ENCODE data around the gene CYP17A1. TPM values are rescaled to one million over a fixed set of nuclear protein-coding genes. Genes with fewer than 3 reads are reported as not detected.

CYP17A1 gene
- total RNA-seq, 1 experiment from 2014 or later = 2.1 TPM

DNA sequence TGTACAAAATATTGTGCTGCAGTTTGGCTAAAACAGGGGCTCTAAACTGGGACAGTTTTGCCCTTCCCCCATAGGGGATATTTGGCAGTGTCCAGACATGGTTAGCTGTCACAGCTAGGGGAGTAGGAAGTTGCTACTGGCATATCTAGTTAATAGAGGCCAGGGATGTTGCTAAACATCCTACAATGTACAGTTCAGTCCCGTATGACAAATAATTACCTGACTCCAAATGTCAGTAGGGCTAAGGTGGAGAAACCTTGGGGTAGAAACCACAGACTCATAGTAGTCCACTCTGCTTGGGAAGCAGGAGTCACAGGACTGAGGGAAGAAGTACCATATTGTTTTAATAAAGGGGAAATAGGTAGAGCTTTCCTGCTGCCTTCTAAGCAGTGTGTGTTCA, 53.6 kb downstream of the CYP17A1 start:
- Histone ChIP-seq H3K36me3 (ENCODE audit: control insufficient read depth, insufficient read depth, low read length) (no peaks in the 10 kb centered on the region), H3K4me3 (ENCODE audit: low read depth in 2 of 2, low read length in 2 of 2) (no peak overlapping the region), H3K4me1 (ENCODE audit: control insufficient read depth, insufficient read depth, low read length) (peaks cover 65% of the 10 kb centered on the region), H3K27ac (ENCODE audit: low read length) (peak overlapping the region; percentile 80), H3K9me3 (ENCODE audit: control insufficient read depth, insufficient read depth, low read depth, low read length) (no peaks in the 10 kb centered on the region), H3K27me3 (ENCODE audit: control insufficient read depth, insufficient read depth, low read length) (no peaks in the 10 kb centered on the region)
- DNase-seq (ENCODE audit: low read depth, low spot score) (no peak), ATAC-seq (peak; percentile 43)
- POLR2A ChIA-PET = no interaction called here
- intact Hi-C loops (cut with micrococcal nuclease; ENCODE audit: unreplicated experiment) = no loop called here
- BruUV-seq (replicated peaks) = no TSS peak
- CTCF ChIA-PET = no interaction called here
- no peak for TF ChIP-seq TCF7L2 (IDR thresholded peaks at IDR 0.05; ENCODE audit: low read depth, low read length)
- TF ChIP-seq, protein P1, sequence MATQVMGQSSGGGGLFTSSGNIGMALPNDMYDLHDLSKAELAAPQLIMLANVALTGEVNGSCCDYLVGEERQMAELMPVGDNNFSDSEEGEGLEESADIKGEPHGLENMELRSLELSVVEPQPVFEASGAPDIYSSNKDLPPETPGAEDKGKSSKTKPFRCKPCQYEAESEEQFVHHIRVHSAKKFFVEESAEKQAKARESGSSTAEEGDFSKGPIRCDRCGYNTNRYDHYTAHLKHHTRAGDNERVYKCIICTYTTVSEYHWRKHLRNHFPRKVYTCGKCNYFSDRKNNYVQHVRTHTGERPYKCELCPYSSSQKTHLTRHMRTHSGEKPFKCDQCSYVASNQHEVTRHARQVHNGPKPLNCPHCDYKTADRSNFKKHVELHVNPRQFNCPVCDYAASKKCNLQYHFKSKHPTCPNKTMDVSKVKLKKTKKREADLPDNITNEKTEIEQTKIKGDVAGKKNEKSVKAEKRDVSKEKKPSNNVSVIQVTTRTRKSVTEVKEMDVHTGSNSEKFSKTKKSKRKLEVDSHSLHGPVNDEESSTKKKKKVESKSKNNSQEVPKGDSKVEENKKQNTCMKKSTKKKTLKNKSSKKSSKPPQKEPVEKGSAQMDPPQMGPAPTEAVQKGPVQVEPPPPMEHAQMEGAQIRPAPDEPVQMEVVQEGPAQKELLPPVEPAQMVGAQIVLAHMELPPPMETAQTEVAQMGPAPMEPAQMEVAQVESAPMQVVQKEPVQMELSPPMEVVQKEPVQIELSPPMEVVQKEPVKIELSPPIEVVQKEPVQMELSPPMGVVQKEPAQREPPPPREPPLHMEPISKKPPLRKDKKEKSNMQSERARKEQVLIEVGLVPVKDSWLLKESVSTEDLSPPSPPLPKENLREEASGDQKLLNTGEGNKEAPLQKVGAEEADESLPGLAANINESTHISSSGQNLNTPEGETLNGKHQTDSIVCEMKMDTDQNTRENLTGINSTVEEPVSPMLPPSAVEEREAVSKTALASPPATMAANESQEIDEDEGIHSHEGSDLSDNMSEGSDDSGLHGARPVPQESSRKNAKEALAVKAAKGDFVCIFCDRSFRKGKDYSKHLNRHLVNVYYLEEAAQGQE (IDR thresholded peaks at IDR 0.05; ENCODE audit: insufficient read depth in 1 of 2, low read depth in 2 of 2, low read length in 1 of 2) = no peak
- no peak for TF ChIP-seq POLR2AphosphoS5 (IDR thresholded peaks at IDR 0.05; ENCODE audit: low read depth, low read length)
- no peak for TF ChIP-seq SIN3A (IDR thresholded peaks at IDR 0.05; ENCODE audit: borderline replicate concordance, insufficient read depth, low read depth, low read length)
- TF ChIP-seq, protein P2, sequence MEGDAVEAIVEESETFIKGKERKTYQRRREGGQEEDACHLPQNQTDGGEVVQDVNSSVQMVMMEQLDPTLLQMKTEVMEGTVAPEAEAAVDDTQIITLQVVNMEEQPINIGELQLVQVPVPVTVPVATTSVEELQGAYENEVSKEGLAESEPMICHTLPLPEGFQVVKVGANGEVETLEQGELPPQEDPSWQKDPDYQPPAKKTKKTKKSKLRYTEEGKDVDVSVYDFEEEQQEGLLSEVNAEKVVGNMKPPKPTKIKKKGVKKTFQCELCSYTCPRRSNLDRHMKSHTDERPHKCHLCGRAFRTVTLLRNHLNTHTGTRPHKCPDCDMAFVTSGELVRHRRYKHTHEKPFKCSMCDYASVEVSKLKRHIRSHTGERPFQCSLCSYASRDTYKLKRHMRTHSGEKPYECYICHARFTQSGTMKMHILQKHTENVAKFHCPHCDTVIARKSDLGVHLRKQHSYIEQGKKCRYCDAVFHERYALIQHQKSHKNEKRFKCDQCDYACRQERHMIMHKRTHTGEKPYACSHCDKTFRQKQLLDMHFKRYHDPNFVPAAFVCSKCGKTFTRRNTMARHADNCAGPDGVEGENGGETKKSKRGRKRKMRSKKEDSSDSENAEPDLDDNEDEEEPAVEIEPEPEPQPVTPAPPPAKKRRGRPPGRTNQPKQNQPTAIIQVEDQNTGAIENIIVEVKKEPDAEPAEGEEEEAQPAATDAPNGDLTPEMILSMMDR (IDR thresholded peaks at IDR 0.05) = no peak
- in situ Hi-C loops (cut with HindIII; ENCODE audit: low pct_unique_long_range_greater_than_20kb, low sequenced_read_pairs) = no loop called here

DNA sequence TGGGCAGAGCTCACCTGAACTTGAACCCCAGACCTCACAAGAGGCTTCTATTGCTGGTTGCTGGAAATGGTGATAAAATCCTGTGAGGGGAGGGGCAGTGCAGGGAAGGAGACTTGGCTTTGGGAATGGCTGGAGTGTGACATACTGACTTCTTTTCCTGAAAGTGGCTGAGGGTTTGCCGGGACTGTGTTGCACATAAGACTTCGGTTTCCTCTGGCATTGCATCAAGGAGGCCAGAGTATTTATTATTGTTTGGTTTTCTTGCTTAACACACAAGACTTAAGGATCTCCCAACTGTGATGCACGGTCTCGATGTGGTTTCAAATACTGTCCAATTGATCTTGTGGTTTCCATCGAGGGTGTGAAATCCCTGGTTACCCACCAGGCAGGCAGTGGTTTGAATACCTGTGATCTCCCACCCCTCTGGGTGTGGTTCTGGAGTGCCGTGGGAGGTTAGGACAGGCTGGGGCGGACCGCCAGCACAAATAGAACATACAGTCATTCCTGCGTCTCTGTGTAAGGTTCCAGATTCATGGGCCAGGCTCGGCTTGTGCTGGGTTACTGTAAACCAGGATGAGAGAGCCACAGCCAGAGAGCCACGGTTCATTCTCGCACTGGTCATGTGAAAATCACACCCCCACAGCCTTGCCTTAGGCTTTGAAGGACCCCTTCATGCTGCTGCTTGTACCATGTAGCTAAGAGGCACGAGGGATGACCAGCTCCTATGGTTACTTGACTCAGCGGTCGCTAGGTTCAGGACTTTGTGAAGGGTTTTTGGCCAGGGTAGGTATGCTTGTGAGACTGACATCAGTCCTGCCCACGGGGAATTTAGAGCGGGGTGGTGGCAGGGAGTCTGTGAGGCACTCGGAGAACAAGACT, 54.3 kb downstream of the CYP17A1 start:
- no peak overlapping the region for H3K4me3 ChIP-seq (ENCODE audit: low read depth in 2 of 2, low read length in 2 of 2)
- intact Hi-C loops (cut with micrococcal nuclease; ENCODE audit: unreplicated experiment) = no loop called here
- ATAC-seq = peak; percentile 54
- in situ Hi-C loops (cut with HindIII; ENCODE audit: low pct_unique_long_range_greater_than_20kb, low sequenced_read_pairs) = no loop called here
- no peaks in the 10 kb centered on the region for H3K36me3 ChIP-seq (ENCODE audit: control insufficient read depth, insufficient read depth, low read length)
- ChIA-PET POLR2A (no interaction called here), CTCF (no interaction called here)
- H3K4me1 ChIP-seq (ENCODE audit: control insufficient read depth, insufficient read depth, low read length) = peaks cover 69% of the 10 kb centered on the region
- no peaks in the 10 kb centered on the region for H3K27me3 ChIP-seq (ENCODE audit: control insufficient read depth, insufficient read depth, low read length)
- peak overlapping the region; percentile 80 for H3K27ac ChIP-seq (ENCODE audit: low read length)
- no TSS peak for BruUV-seq (replicated peaks)
- no peaks in the 10 kb centered on the region for H3K9me3 ChIP-seq (ENCODE audit: control insufficient read depth, insufficient read depth, low read depth, low read length)
- no peak for DNase-seq (ENCODE audit: low read depth, low spot score)
- no peak for TF ChIP-seq POLR2AphosphoS5 (IDR thresholded peaks at IDR 0.05; ENCODE audit: low read depth, low read length)
- TF ChIP-seq, protein P1 (IDR thresholded peaks at IDR 0.05; ENCODE audit: insufficient read depth in 1 of 2, low read depth in 2 of 2, low read length in 1 of 2) = no peak
